Measurements from ENCODE around the gene SCAANT1.

SCAANT1 gene

DNA sequence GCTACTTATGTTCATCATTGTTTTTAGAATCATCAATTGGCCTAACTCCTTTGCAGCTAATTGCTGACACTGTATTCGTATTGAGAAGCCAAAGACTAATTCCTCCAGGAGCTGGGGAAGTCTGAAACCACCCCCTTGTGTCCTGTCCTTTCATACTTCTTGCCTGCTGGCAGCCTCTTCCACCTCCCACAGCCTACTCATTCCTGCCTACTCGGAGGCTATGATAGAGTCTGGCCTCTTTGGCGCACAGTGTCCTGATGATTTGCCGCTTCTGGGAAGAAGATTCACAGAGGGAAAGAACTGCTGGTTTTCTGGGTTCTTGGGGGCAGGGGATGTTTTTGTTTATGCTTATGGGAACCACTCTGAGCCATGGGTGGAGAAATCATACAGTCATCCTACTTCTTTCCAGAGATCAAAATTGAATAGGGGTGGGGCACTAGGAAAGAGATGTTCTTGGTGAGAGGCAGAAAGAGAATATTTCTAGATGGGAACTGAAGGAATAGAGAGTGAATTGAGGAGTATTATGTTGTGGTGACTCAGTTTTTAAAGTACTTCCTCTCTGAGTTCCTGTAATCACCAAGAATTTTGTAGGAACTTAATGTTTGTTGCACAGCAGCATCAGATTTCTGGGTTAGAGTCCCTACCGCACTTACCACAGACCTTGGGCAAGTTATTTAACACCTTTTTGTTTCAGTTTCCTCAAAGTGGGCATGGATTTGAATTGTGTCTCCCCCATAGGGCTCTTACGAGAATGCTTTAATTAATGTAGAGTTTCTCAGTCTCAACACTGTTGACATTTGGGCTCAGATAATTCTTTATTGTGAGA is 22.1 kb upstream of the SCAANT1 start:
- no peak for DNase-seq (ENCODE audit: low read depth in 2 of 2)

DNA sequence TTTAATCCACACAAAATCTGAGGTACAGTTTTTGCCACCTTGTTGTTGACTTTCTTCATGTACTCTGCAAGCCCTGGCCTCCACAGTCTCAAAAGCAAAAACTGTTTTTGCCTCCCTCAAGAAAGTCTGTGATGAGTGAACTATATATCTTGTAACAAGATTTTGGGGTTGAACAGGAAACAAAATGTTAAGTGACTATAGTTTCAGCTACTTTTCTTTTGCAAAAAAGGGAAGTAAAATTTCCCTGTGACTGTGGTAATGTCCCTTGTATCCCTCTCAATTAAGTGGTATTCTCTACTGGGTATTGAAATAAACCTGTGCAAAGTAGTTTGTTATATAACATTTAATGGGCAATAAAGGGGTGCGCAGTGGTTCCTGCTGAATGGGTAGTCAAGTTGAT is 21.3 kb upstream of the SCAANT1 start:
- DNase-seq (ENCODE audit: low read depth in 2 of 2), result no peak

DNA sequence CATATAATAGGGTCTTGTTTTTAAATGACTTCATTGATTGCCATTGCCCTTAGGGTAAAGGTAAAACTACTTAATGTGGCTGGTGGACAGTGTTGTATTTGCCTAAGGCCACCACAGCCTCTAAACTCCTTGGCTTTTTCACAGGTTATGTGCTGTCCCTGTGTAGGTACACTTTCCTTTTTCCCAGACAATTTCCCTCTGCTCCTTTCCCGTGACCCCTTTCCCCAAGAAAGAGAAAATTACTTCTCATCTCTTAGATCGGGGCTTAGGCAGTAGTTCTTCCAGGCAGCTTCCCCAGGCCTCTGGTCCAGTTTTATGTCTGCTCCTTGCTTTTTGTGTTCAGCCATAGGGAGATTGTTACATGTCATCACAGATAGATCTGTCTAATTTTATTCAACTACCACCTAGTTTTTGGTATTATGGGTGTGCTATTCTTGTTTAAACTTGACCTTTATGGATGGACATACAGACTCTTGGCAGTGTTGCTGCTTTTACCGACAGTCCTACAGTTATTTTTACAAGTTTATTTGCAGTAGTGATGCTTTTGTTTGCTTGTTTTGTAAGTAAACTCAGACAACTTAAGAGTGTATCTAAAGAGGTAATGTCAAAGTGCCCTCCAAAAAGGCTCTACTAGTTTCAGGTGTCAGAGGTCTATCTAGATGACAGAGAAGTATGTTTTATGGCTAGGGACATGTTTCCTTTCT is 20.5 kb upstream of the SCAANT1 start:
- DNase-seq (ENCODE audit: low read depth in 2 of 2), result no peak

DNA sequence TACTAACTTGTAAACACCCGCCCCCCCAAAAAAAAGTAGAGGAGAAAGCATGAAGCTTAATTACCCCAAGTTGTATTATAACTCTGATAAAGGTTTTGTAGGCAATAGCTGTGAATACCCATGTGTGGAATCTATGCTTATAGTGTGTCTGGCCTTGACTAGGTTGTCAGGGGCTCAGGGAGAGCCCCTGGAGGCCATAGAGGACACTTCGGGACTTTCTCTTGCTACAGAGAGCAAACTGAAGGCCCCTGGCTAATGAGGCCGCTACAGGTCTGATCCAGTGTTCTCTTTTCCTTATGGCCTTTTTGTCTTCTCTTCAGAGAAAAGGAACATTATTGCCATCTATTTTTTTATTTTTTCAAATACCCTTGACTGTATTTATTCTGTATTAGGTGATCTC is 19.1 kb upstream of the SCAANT1 start:
- no peak for DNase-seq (ENCODE audit: low read depth in 2 of 2)

DNA sequence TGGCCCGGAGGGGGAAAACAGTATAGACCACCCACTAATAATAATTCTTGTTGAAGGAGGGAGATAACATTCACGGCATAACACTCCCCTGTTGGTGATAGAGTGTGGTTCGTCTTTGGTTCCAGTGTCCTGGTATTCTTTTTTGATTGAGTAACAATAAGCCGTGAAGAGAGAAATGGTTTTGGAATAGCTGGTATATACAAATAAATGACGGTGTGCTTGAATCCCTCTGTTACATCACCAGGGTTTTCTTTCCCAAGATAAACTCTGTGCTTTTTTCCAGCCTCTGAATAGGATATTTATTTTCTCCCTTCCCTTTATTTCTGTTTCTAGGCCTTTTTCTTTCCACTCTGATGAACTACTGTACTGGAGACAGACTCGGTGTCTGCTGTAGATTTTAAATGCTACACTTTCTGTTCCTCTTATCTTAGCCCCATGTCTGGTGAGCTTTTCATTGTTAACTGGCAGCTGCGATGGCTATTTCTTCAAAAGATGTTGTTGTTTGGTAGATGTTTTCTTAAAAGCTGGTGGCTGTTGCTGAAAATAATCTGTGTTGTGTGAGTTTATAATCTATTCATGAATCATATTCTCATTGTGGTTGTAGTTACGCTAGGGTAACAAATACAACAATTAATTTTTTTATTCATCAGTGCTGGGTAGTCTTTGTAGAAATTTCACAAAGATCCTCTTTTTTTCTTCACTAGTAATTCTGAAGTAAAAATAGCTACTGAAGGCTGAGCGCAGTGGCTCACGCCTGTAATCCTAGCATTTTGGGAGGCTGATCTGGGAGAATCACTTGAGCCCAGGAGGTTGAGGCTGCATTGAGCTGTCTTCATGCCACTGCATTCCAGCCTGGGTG is 15.5 kb upstream of the SCAANT1 start:
- DNase-seq (ENCODE audit: low read depth in 2 of 2), result no peak

DNA sequence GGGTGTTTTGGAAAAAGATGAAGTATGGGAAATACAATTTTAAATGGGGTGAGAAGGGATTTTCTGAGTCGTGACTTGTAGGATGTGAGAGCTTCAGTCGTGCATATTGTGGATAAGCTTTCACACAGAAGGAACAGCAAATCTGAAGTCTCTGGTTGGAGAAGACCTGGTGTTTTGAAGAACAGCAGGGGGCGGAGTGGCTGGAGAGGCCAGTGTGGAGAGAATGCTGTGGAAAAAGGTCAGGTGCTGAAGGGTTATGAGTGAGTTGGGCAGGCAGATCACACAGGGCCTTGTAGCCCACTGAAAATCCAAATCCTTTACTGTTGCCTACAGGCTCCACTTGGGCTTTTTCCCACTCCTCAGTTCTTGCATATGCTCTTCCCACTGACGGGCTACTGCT is 14.1 kb upstream of the SCAANT1 start:
- DNase-seq (ENCODE audit: low read depth in 2 of 2), result no peak

DNA sequence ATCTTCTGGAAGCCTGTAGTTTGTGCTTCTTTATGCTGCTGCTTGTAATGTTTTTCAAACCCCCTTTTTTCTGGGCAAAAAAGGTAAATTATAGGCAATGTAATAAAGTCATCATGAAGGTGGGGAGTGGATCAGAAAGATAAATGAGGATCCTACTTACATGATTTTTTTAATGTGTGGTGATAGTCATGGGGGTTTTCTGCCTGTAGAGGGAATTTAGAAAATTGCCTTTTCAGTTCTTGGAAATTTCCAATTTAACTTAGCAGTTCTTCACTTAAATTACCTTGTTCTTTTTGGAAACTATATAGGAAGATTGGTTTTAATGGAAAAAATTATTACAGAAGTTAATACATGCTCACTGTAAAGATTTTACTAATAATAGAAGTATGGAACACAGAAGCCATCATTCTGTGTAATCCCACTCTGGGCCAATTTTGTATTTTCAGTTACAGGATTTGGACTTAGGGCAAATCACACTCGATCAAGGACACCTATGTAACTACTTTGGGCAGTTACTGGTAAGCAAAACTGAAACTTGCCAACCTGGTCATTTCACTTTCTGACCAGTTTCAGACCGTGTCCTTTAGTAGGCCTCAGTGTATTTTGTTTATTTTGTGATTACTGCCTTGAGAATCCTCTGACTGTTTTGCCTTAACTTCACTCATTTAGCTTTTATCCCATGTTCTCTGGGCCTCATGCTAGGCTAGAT is 10.5 kb upstream of the SCAANT1 start:
- no peak for DNase-seq (ENCODE audit: low read depth in 2 of 2)

DNA sequence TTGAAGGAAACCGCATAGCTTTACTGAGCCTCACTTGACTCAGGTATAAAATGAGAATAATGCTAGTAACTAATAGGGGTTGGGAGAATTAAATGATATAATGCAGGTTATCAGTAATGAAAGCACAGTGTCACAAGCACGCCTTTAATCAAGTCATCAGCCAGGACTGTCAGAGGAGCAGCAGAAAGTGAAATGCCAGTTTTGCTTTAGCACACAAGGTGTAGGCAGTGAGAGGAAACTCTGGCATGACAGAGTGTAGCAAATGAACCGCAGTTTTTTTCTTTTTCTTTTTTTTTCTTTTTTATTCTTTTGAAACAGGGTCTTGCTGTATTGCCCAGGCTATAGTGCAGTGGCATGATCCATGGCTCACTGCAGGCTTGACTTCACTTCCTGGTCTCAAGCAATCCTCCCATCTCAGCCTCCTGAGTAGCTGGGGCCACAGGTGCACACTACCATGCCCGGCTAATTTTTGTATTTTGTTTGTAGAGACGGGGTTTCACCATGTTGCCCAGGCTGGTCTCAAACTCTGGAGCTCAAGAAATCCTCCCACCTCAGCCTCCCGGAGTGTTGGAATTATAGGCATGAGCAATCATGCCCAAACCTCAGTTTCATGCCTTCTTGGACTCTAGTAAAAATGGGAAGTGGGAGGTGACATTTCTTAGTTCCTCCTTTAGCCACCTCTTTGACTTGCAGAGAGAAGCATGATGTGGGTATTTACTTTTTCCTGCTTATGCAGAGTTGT is 9.7 kb upstream of the SCAANT1 start:
- DNase-seq (ENCODE audit: low read depth in 2 of 2), result no peak

DNA sequence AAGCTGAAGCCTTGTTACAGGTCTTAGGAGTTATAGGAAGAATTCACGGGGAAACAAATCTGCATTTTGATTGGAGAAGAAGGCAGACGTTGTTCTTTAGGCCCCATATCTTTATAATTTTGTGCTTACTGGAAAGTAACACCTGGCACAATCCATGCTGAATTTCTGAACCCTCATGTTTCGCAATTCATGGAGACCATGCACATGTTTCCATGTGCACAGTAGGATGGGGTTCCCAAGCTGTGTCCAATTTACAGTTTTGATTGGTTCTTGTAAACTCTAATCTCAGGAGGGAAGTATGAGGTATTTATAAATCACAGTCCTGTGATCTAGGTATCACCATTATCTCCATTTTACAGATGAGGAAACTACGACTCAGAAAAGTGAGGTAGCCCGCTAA is 7.8 kb upstream of the SCAANT1 start:
- DNase-seq (ENCODE audit: low read depth in 2 of 2), result no peak

DNA sequence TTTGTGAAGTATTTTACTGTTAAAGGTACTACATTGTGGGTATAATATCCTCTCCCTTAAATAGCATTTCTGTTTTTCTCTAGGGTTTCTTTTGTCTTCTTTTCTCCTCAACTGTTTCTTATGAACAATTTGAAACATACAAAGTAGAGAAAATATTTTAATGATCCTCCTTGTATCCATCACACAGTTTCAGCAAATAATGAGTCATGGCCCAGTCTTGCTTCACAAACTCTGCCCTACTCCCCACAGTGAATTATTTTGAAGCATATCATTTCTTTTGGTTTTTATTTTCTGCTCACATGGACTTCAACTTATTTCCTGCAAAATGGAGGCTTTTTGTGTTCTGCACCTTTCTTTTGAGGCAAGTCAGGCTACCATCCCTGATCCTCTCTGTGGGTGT is 6.1 kb upstream of the SCAANT1 start:
- DNase-seq (ENCODE audit: low read depth in 2 of 2), result no peak

DNA sequence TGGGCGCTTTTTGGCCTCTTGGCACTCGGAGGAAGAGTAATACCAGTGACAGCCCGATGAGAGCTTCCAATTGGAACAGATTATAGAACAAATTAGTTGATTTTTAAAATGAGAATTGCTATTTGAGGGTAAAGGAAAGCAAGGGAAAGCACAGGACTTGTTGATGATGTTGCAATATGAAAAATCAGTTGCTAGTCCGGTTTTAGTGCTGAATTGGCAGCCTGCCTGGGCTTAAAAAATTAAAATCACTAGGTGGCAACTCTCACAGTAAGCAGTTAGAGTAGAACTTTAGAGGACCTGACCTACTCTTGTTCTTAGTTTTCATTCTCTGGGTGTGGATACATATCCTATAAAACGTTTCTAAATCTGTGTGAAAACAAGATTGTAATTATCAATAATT is 2.1 kb upstream of the SCAANT1 start:
- no peak for DNase-seq (ENCODE audit: low read depth in 2 of 2)

DNA sequence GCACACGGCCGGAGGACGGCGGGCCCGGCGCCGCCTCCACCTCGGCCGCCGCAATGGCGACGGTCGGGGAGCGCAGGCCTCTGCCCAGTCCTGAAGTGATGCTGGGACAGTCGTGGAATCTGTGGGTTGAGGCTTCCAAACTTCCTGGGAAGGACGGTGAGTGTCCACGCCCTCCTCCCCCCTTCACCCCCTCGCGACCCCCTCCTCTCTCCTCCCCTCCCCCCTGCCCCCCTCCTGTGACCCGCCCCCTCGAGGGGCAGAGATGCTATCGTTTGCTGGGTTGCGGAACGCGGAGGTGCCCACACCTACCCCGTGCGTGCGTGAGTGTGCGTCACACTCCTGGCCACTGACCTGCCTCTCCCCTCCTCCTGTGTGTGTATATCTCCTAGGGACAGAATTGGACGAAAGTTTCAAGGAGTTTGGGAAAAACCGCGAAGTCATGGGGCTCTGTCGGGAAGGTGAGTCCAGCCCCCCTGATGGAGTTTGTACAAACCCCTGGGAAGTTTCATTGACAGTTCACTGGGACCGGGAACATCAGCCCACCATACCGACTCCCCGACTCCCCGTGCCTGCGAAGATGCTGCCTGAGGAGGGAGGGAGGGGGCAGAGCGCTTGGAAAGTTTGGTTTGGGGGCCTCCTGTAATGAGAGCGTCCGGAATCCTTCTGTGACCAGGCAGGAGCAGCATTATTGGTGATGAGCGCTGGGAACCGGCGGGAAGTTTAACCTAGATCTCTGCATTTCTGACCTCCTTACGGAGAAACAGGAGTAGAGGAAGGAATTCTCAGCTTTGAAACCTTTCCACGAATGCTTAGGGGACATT is 795 bp upstream of the SCAANT1 start:
- peak; percentile 32 to 40 for DNase-seq (ENCODE audit: low read depth in 2 of 2)

DNA sequence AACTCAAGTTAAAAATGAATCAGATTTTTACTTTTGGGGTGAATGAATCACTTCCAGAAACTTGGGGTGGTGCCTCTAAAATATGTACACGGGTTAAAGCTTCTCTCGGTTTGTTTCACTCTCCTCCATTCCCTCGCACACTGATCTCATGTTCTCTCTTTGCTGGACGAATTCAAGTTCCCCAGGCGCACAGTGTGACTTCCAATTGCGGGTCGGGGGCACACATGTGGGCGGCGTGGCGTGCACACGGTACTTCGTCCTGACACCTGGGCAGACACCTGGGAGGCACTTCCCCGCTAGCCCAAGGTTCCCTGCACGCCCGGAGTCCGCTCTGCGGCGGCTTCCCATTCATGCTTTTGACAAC is 692 bp downstream of the SCAANT1 start:
- DNase-seq (ENCODE audit: low read depth in 2 of 2), result no peak

DNA sequence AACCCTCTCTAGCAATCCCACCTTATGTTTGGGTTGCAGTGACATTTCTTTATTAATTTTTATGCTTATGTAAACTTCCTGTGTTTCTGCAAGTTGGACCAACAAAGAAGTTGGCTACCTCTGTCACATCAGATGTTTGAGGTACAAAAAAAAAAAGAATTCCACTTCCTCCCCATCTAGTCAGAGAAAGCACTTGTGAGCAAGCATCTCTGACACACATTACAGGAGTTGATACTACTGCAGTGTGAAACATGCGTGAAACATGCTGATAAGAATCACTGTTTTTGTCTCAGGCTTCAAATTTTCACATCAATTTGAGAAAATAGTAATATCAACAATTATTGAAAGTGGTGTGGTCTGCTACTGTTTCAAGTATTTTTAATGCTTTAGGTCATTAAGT is 1.3 kb downstream of the SCAANT1 start:
- DNase-seq (ENCODE audit: low read depth in 2 of 2), result no peak

DNA sequence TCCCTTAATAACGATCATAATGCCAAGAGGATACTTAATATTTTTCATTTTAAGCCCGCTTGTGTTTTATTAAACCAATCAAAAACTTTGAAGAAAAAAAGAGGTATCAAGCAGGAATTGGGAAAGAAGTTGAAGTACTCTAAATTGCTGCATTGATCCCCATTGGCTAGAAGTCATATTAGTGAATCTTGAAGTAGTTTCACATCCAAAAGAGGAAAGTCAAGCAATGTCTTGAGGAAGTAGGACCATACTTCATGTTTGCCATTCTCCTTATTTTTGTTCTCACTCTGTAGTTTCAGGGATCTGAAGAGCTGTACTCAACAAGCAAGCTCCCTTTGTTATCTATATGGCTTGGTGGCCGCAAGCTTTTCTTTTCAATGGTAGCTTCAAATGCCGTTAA is 2.2 kb downstream of the SCAANT1 start:
- no peak for DNase-seq (ENCODE audit: low read depth in 2 of 2)

DNA sequence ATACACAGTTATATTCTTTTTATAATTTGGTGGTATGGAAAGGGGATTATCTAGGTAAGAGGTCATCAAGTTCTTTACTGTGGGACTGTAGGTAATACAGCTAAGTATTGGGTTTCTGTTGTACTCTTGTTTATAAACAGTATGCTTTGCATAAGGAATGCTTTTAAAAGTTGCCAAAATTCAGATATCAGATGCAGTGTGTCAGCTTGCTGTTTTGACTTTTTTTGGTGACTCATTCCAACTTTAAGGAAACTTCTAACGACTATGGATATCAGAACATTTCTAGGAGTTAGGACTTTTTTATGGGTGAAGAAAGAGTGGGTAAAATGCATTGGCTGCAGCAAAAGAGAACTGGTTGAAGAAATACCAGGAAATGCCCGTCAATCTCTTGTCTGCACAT is 2.8 kb downstream of the SCAANT1 start:
- no peak for DNase-seq (ENCODE audit: low read depth in 2 of 2)

DNA sequence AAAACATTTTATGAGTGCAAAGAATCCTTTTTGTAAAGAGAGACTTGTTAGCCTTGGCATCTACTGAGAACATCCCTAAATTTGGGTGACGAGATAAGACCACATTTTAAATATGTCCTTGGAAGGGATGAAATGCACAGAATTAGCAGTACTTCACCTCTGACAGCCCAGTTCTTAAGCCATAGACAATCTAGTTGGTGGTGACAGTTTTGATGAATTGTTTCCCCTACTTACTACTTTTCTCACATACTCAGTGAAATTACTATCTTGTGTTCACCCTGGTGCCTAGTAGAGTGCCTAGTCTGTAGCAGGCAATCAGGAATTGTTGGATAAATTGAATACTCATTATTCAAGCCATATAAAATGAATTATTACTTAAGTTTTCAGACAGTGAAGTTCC is 3.4 kb downstream of the SCAANT1 start:
- no peak for DNase-seq (ENCODE audit: low read depth in 2 of 2)

DNA sequence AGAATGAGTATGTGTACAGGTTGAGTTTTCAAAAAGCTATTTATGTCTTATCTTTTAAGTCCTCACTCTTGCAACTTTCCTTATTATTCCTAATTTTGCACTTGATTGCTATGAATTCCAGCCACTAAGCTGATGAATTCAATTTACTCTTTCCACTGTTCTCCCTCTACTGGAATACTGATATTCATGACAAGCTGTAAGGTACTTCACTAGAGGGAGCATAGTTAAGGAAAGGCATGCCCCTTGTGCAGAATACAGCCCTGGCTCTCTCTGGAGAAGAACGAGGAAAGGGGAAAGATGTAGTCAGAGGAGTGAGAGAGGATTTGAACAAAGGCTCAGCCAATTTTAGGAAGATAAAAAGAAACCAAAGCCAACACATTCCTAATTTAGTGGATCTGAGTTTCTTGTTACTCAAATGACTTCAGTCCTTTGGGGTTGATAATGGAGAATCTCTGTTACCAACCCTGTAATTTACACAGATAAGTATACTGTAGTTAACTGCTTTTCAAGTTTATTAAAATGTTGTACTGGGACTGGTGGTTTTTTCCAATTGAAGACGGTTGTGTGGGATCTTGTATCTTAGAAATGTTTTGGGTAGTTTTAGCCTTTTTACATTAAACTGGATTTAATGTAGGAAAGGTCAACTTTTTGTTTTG is 4.0 kb downstream of the SCAANT1 start:
- DNase-seq (ENCODE audit: low read depth in 2 of 2), result no peak

DNA sequence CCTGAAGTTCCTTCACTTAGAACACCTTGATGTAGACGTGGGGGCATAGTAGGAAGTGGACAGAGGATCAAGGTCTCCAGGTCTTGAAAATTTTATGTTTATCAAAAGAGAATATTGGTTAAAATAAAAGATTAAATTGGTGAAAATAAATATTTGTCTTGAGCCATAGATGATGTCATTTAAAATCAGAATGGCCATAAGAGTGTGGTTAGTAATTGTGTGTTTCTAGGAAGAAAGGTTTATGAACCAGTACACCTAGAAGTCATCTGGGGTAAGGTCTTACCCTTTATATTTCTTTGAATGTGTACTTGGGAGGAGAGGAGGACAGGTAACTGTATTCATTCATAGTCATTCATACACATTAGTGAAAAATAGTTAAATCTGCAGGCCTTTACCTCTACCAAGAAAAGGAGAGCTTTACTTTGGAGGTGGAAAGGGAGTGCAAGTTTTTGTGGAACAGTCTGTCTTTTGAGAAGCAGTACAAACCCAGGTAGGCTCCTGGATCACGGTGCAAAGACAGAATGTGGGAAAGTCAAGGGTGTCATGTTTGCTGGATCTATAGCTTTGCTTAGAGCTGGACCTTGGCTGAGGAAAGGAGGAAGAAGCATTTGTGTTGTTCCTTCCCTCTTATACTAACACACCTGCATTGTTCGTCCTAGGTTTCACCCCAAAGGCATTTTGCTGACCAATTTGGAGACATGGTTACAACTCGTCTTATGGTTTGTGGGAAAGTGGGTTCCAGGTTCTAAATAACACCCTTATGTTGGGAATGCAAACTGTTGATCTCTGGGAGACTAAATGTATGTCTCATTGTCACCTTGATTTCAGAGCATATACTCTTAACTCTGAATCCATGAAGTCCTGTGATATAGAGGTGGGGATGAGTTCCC is 6.2 kb downstream of the SCAANT1 start:
- no peak for DNase-seq (ENCODE audit: low read depth in 2 of 2)
